GM19468 (cell line): ENCODE data around the gene UBE3C.

ENCODE experiments used
- ATAC-seq: cut with Tn5 transposase; IDR thresholded peaks from one replicate; pipeline ENCODE4 v1.9.1; 2021; ENCODE audit warnings: mild to moderate bottlenecking, moderate library complexity, moderate number of reproducible peaks; ENCODE audit not compliant: unreplicated experiment; ENCODE audit errors: extremely low read depth

Gene UBE3C

GRCh38 chr7:157168571-157168970 lies 29.8 kb downstream of the UBE3C start:
- ATAC-seq: no peak

- no peak for ATAC-seq
These were observed 38.0 kb downstream of the UBE3C start for GRCh38 chr7:157176771-157177170.

- ATAC-seq: no peak
These were observed 38.7 kb downstream of the UBE3C start for GRCh38 chr7:157177333-157177982.

- no peak for ATAC-seq
These were observed 39.3 kb downstream of the UBE3C start for GRCh38 chr7:157177983-157178381.

- ATAC-seq: no peak
These were observed 45.1 kb downstream of the UBE3C start for GRCh38 chr7:157183832-157184231.

- no peak for ATAC-seq
These were observed 49.5 kb downstream of the UBE3C start for GRCh38 chr7:157188091-157188665.

GRCh38 chr7:157189405-157189804 lies 50.7 kb downstream of the UBE3C start:
- ATAC-seq: no peak

- ATAC-seq: no peak
These were observed 54.1 kb downstream of the UBE3C start for GRCh38 chr7:157192861-157193260.

GRCh38 chr7:157193274-157193673 lies 54.5 kb downstream of the UBE3C start:
- no peak for ATAC-seq

- no peak for ATAC-seq
These were observed 56.2 kb downstream of the UBE3C start for GRCh38 chr7:157194948-157195347.

- no peak for ATAC-seq
These were observed 57.1 kb downstream of the UBE3C start for GRCh38 chr7:157195868-157196267.

GRCh38 chr7:157204134-157204533 lies 65.4 kb downstream of the UBE3C start:
- no peak for ATAC-seq

- no peak for ATAC-seq
These were observed 66.7 kb downstream of the UBE3C start for GRCh38 chr7:157205438-157205837.

- ATAC-seq: no peak
These were observed 70.1 kb downstream of the UBE3C start for GRCh38 chr7:157208571-157209413.

- ATAC-seq: no peak
These were observed 72.0 kb downstream of the UBE3C start for GRCh38 chr7:157210682-157211081.

- ATAC-seq: no peak
These were observed 73.0 kb downstream of the UBE3C start for GRCh38 chr7:157211690-157212089.

GRCh38 chr7:157219154-157219553 lies 80.4 kb downstream of the UBE3C start:
- no peak for ATAC-seq

GRCh38 chr7:157220916-157221569 lies 82.3 kb downstream of the UBE3C start:
- ATAC-seq: no peak

GRCh38 chr7:157222687-157223086 lies 84.0 kb downstream of the UBE3C start:
- ATAC-seq: no peak

GRCh38 chr7:157224627-157225026 lies 85.9 kb downstream of the UBE3C start:
- ATAC-seq: no peak
